H9 (cell line): Measurements from ENCODE around the gene PTGES2. TPM values are rescaled to one million over a fixed set of nuclear protein-coding genes. Genes with fewer than 3 reads are reported as not detected.

Experiments used
- DNase-seq: peaks from one replicate; pipeline ENCODE4 v3.0.0-alpha.2; 2017
- H2AFZ ChIP-seq: one replicate; pipeline ENCODE4 v1.6.1; 2013; ENCODE audit warnings: mild to moderate bottlenecking, low read length, control low read depth, moderate library complexity
- H2AK5ac ChIP-seq: 2 replicates; pipeline ENCODE4 v1.6.1; 2013; ENCODE audit warnings: low read length, control low read depth, mixed read lengths; ENCODE audit not compliant: insufficient read length
- H2BK120ac ChIP-seq: one replicate; pipeline ENCODE4 v1.6.1; 2013; ENCODE audit warnings: low read depth, mild to moderate bottlenecking, low read length, control low read depth, inconsistent platforms; ENCODE audit not compliant: poor library complexity, severe bottlenecking
- H2BK12ac ChIP-seq: 2 replicates; pipeline ENCODE4 v1.6.1; 2013; ENCODE audit warnings: low read length, control low read depth, mixed read lengths, low read depth; ENCODE audit not compliant: insufficient read length
- H2BK15ac ChIP-seq: 2 replicates; pipeline ENCODE4 v1.6.1; 2013; ENCODE audit warnings: low read depth, low read length, control low read depth
- H2BK20ac ChIP-seq: one replicate; pipeline ENCODE4 v1.6.1; 2013; ENCODE audit warnings: low read depth, mild to moderate bottlenecking, low read length, control low read depth, inconsistent platforms; ENCODE audit not compliant: poor library complexity, severe bottlenecking
- H2BK5ac ChIP-seq: 2 replicates; pipeline ENCODE4 v1.6.1; 2013; ENCODE audit warnings: low read length, control low read depth, mixed read lengths; ENCODE audit not compliant: insufficient read length
- H3K14ac ChIP-seq: 2 replicates; pipeline ENCODE4 v1.6.1; 2013; ENCODE audit warnings: low read length, control low read depth; ENCODE audit not compliant: insufficient read depth
- H3K18ac ChIP-seq: 2 replicates; pipeline ENCODE4 v1.6.1; 2013; ENCODE audit warnings: low read depth, mild to moderate bottlenecking, mixed read lengths, low read length, control low read depth; ENCODE audit not compliant: insufficient read length
- H3K23ac ChIP-seq: 2 replicates; pipeline ENCODE4 v1.6.1; 2013; ENCODE audit warnings: low read length, control low read depth, mixed read lengths, low read depth; ENCODE audit not compliant: insufficient read length
- H3K23me2 ChIP-seq: 2 replicates; pipeline ENCODE4 v1.6.1; 2013; ENCODE audit warnings: low read depth, mild to moderate bottlenecking, mixed read lengths, low read length, control low read depth; ENCODE audit not compliant: insufficient read length, poor library complexity, severe bottlenecking
- H3K27ac ChIP-seq: 2 replicates; pipeline ENCODE4 v1.5.1; 2013; ENCODE audit warnings: low read length, control low read depth, mixed read lengths, low read depth; ENCODE audit not compliant: insufficient read length
- H3K27me3 ChIP-seq: 2 replicates; pipeline ENCODE4 v1.6.1; 2013; ENCODE audit warnings: low read length, control low read depth, inconsistent platforms; ENCODE audit not compliant: insufficient read depth
- H3K4ac ChIP-seq: 2 replicates; pipeline ENCODE4 v1.6.1; 2013; ENCODE audit warnings: low read depth, mild to moderate bottlenecking, control low read depth, inconsistent platforms, low read length, moderate library complexity
- H3K4me1 ChIP-seq: 2 replicates; pipeline ENCODE4 v1.6.1; 2013; ENCODE audit warnings: low read length, control low read depth, inconsistent platforms; ENCODE audit not compliant: insufficient read depth
- H3K4me2 ChIP-seq: 2 replicates; pipeline ENCODE4 v1.6.1; 2013; ENCODE audit warnings: low read length, control low read depth, mixed read lengths; ENCODE audit not compliant: insufficient read length, insufficient read depth
- H3K56ac ChIP-seq: 2 replicates; pipeline ENCODE4 v1.6.1; 2013; ENCODE audit warnings: low read depth, mild to moderate bottlenecking, mixed read lengths, low read length, control low read depth; ENCODE audit not compliant: insufficient read length
- H3K79me1 ChIP-seq: 2 replicates; pipeline ENCODE4 v1.6.1; 2013; ENCODE audit warnings: low read depth, mild to moderate bottlenecking, moderate library complexity, low read length, control low read depth, inconsistent platforms; ENCODE audit not compliant: insufficient read depth, poor library complexity, severe bottlenecking
- H3K79me2 ChIP-seq: 2 replicates; pipeline ENCODE4 v1.6.1; 2013; ENCODE audit warnings: low read length, control low read depth, inconsistent platforms; ENCODE audit not compliant: insufficient read depth
- H3K9ac ChIP-seq: 2 replicates; pipeline ENCODE4 v1.6.1; 2013; ENCODE audit warnings: low read length, control low read depth, mixed read lengths; ENCODE audit not compliant: insufficient read length; ENCODE audit errors: extremely low read depth
- H3K9me3 ChIP-seq: one replicate; pipeline ENCODE4 v1.6.1; 2013; ENCODE audit warnings: low read depth, low read length, inconsistent platforms; ENCODE audit not compliant: control insufficient read depth
- H3T11ph ChIP-seq: one replicate; pipeline ENCODE4 v1.6.1; 2013; ENCODE audit warnings: mild to moderate bottlenecking, low read length, control low read depth, inconsistent platforms
- H4K20me1 ChIP-seq: one replicate; pipeline ENCODE4 v1.6.1; 2013; ENCODE audit not compliant: control insufficient read depth, insufficient read length, insufficient read depth
- H4K5ac ChIP-seq: 2 replicates; pipeline ENCODE4 v1.6.1; 2013; ENCODE audit warnings: low read depth, mild to moderate bottlenecking, mixed read lengths, low read length, control low read depth; ENCODE audit not compliant: insufficient read length
- H4K8ac ChIP-seq: replicated peaks from 2 replicates; pipeline ENCODE4 v1.6.1; 2013; ENCODE audit warnings: low read length, control low read depth, mixed read lengths, low read depth; ENCODE audit not compliant: insufficient read length
- H4K91ac ChIP-seq: 2 replicates; pipeline ENCODE4 v1.6.1; 2013; ENCODE audit warnings: low read depth, mild to moderate bottlenecking, moderate library complexity, mixed read lengths, low read length, control low read depth; ENCODE audit not compliant: insufficient read length
- H3K27ac Mint-ChIP-seq, 3 experiments: 2 replicates in 2 of 3; 3 replicates in 1 of 3; pipeline ENCODE4 v1.8.0; 2020 to 2021; ENCODE audit warnings: mixed read lengths in 3 of 3, mild to moderate bottlenecking in 1 of 3, moderate library complexity in 1 of 3
- H3K27me3 Mint-ChIP-seq: 2 replicates; pipeline ENCODE4 v1.8.0; 2021; ENCODE audit warnings: low read depth, mild to moderate bottlenecking, moderate library complexity, mixed read lengths
- H3K36me3 Mint-ChIP-seq, 3 experiments: 2 replicates in 2 of 3; 3 replicates in 1 of 3; pipeline ENCODE4 v1.8.0; 2020 to 2021; ENCODE audit warnings: low read depth in 3 of 3, mixed read lengths in 3 of 3; ENCODE audit not compliant: insufficient read depth in 1 of 3
- H3K4me1 Mint-ChIP-seq, 2 experiments: 2 replicates each; pipeline ENCODE4 v1.8.0; 2020; ENCODE audit warnings: mixed read lengths in 2 of 2
- H3K4me3 Mint-ChIP-seq, 2 experiments: 2 replicates in 1 of 2; 3 replicates in 1 of 2; pipeline ENCODE4 v1.8.0; 2020 to 2021; ENCODE audit warnings: mild to moderate bottlenecking in 2 of 2, mixed read lengths in 2 of 2, moderate library complexity in 1 of 2
- H3K9me3 Mint-ChIP-seq, 2 experiments: 2 replicates in 1 of 2; 3 replicates in 1 of 2; pipeline ENCODE4 v1.8.0; 2020; ENCODE audit warnings: mild to moderate bottlenecking in 2 of 2, mixed read lengths in 2 of 2, moderate library complexity in 1 of 2
- WGBS: extraction: QIAGEN DNeasy Blood & Tissue Kit; methylation state at CpG from one replicate; pipeline ENCODE4 v1.1.7; 2013; ENCODE audit warnings: missing lambda C conversion rate, low lambda C conversion rate, mixed read lengths; ENCODE audit not compliant: insufficient read length; ENCODE audit errors: extremely low coverage; 5-methylcytosine and 5-hydroxymethylcytosine counted together
- total RNA-seq: library from RNA; stranded (reverse); gene quantifications from 2 replicates; pipeline ENCODE4 v1.2.1, GENCODE V29; 2021
- TF ChIP-seq, protein P1 (sequence below): fragments of 200-600 bp; sonication (generic); conservative IDR thresholded peaks from 3 replicates; pipeline ENCODE4 v1.8.0; 2021; ENCODE audit warnings: antibody characterized with exemption, mild to moderate bottlenecking

Gene PTGES2
- total RNA-seq, 1 experiment from 2014 or later: 63.9 TPM

- no peak overlapping the region for H2BK120ac ChIP-seq
- no peak overlapping the region for H4K91ac ChIP-seq
- no peak overlapping the region for H3K23ac ChIP-seq
- WGBS: no CpG with 5 or more reads among the region's 5 CpGs
- no peaks in the 10 kb centered on the region for H3K23me2 ChIP-seq
- H3T11ph ChIP-seq: no peak overlapping the region
- no peaks in the 10 kb centered on the region for H4K20me1 ChIP-seq
- DNase-seq: no peak
- H3K4me1 Mint-ChIP-seq: peaks cover 32 to 35% of the 10 kb centered on the region in 2 experiments
- no peak overlapping the region for H3K27ac ChIP-seq
- no peak overlapping the region for H2BK12ac ChIP-seq
- H2BK5ac ChIP-seq: no peak overlapping the region
- no peak overlapping the region for H2BK20ac ChIP-seq
- no peaks in the 10 kb centered on the region for H3K9me3 ChIP-seq
- peaks cover 3% of the 10 kb centered on the region for H3K79me1 ChIP-seq
- H3K27ac Mint-ChIP-seq: no peak overlapping the region
- no peak overlapping the region for H3K4ac ChIP-seq
- H4K8ac ChIP-seq: no peak overlapping the region
- H2AK5ac ChIP-seq: no peak overlapping the region
- no peak overlapping the region for H3K9ac ChIP-seq
- H2BK15ac ChIP-seq: no peak overlapping the region
- H3K4me2 ChIP-seq: no peak overlapping the region
- no peaks in the 10 kb centered on the region; the same call in 1 of the 2 replicates for H3K79me2 ChIP-seq
- H3K9me3 Mint-ChIP-seq: no peaks in the 10 kb centered on the region
- H2AFZ ChIP-seq: no peak overlapping the region
- H3K27me3 ChIP-seq: no peaks in the 10 kb centered on the region
- H4K5ac ChIP-seq: no peak overlapping the region
- peaks cover 3 to 5% (median 5%) of the 10 kb centered on the region in 3 experiments; a peak in 5 of 7 replicates for H3K36me3 Mint-ChIP-seq
- TF ChIP-seq, protein P1, sequence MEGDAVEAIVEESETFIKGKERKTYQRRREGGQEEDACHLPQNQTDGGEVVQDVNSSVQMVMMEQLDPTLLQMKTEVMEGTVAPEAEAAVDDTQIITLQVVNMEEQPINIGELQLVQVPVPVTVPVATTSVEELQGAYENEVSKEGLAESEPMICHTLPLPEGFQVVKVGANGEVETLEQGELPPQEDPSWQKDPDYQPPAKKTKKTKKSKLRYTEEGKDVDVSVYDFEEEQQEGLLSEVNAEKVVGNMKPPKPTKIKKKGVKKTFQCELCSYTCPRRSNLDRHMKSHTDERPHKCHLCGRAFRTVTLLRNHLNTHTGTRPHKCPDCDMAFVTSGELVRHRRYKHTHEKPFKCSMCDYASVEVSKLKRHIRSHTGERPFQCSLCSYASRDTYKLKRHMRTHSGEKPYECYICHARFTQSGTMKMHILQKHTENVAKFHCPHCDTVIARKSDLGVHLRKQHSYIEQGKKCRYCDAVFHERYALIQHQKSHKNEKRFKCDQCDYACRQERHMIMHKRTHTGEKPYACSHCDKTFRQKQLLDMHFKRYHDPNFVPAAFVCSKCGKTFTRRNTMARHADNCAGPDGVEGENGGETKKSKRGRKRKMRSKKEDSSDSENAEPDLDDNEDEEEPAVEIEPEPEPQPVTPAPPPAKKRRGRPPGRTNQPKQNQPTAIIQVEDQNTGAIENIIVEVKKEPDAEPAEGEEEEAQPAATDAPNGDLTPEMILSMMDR: no peak
- no peak overlapping the region for H3K56ac ChIP-seq
- H3K4me1 ChIP-seq: peaks cover 4% of the 10 kb centered on the region; the same call in 1 of the 2 replicates
- no peaks in the 10 kb centered on the region for H3K27me3 Mint-ChIP-seq
- no peak overlapping the region for H3K14ac ChIP-seq
- no peak overlapping the region for H3K4me3 Mint-ChIP-seq
- no peak overlapping the region for H3K18ac ChIP-seq
Observed at GRCh38 chr9:128080206-128080605, 47.3 kb downstream of the PTGES2 start.
